GM04503 (cell line): ENCODE data around the gene GPHN.
"Not testable (repeated sequence)": the region's sequence is repeated elsewhere in the genome, so short reads cannot be mapped to it uniquely, and the experiment has no call there.

ENCODE experiments used
- DNase-seq: peaks from one replicate; pipeline ENCODE4 v3.0.0-alpha.2; 2012; ENCODE audit warnings: low read depth

Gene GPHN

GRCh38 chr14:66804141-66804540 lies 296.2 kb downstream of the GPHN start:
- no peak for DNase-seq

GRCh38 chr14:66813636-66814035 lies 305.7 kb downstream of the GPHN start:
- no peak for DNase-seq

GRCh38 chr14:66815687-66816086 lies 307.7 kb downstream of the GPHN start:
- DNase-seq, result no peak

- no peak for DNase-seq
Observed at GRCh38 chr14:66824251-66824650, 316.3 kb downstream of the GPHN start.

- DNase-seq, result no peak
Observed at GRCh38 chr14:66827182-66827581, 319.2 kb downstream of the GPHN start.

GRCh38 chr14:66831173-66831572 lies 323.2 kb downstream of the GPHN start:
- DNase-seq, result no peak

- DNase-seq, result no peak
Observed at GRCh38 chr14:66833816-66834215, 325.9 kb downstream of the GPHN start.

GRCh38 chr14:66837436-66837835 lies 329.5 kb downstream of the GPHN start:
- DNase-seq, result not testable (repeated sequence)

- no peak for DNase-seq
Observed at GRCh38 chr14:66842911-66843512, 335.1 kb downstream of the GPHN start.

- DNase-seq, result no peak
Observed at GRCh38 chr14:66850258-66850888, 342.4 kb downstream of the GPHN start.

- DNase-seq, result no peak
Observed at GRCh38 chr14:66853311-66853710, 345.4 kb downstream of the GPHN start.

GRCh38 chr14:66857867-66858266 lies 349.9 kb downstream of the GPHN start:
- no peak for DNase-seq

GRCh38 chr14:66859063-66859671 lies 351.2 kb downstream of the GPHN start:
- DNase-seq, result no peak

GRCh38 chr14:66881596-66881995 lies 373.6 kb downstream of the GPHN start:
- DNase-seq, result no peak

GRCh38 chr14:66884149-66884548 lies 376.2 kb downstream of the GPHN start:
- DNase-seq, result no peak

GRCh38 chr14:66900719-66901118 lies 392.8 kb downstream of the GPHN start:
- no peak for DNase-seq

GRCh38 chr14:66910311-66910840 lies 402.4 kb downstream of the GPHN start:
- no peak for DNase-seq

- no peak for DNase-seq
Observed at GRCh38 chr14:66916421-66916820, 408.5 kb downstream of the GPHN start.

- DNase-seq, result no peak
Observed at GRCh38 chr14:66918527-66918926, 410.6 kb downstream of the GPHN start.

GRCh38 chr14:66920196-66920595 lies 412.2 kb downstream of the GPHN start:
- no peak for DNase-seq

- DNase-seq, result no peak
Observed at GRCh38 chr14:66923251-66923650, 415.3 kb downstream of the GPHN start.

GRCh38 chr14:66939409-66939808 lies 431.5 kb downstream of the GPHN start:
- no peak for DNase-seq

GRCh38 chr14:66944872-66945271 lies 436.9 kb downstream of the GPHN start:
- DNase-seq, result no peak
